ENCODE measurements around the gene ATF2.

ATF2 gene

GRCh38 chr2:175136334-175137215 is 31.4 kb downstream of the ATF2 start:
- no peak for DNase-seq (ENCODE audit: low read depth)
- in situ Hi-C loops (cut with HindIII; ENCODE audit: low sequenced_read_pairs): no loop called here

GRCh38 chr2:175135862-175136261 is 32.1 kb downstream of the ATF2 start:
- in situ Hi-C loops (cut with HindIII; ENCODE audit: low sequenced_read_pairs): no loop called here
- H3K4me3 ChIP-seq (ENCODE audit: low read depth, low read length): no peak overlapping the region
- TF ChIP-seq CTCF (IDR thresholded peaks at IDR 0.05; ENCODE audit: low read depth, low read length, missing control alignments): no peak
- no peak for DNase-seq (ENCODE audit: low read depth)

More at GRCh38 chr2:175136334-175137215, 31.4 kb downstream of the ATF2 start:
- no peak for TF ChIP-seq CTCF (IDR thresholded peaks at IDR 0.05; ENCODE audit: low read depth, low read length, missing control alignments)
- H3K4me3 ChIP-seq (ENCODE audit: low read depth, low read length): no peak overlapping the region

GRCh38 chr2:175135177-175135576 is 32.8 kb downstream of the ATF2 start:
- no peak for TF ChIP-seq CTCF (IDR thresholded peaks at IDR 0.05; ENCODE audit: low read depth, low read length, missing control alignments)
- no peak for DNase-seq (ENCODE audit: low read depth)
- in situ Hi-C loops (cut with HindIII; ENCODE audit: low sequenced_read_pairs): no loop called here
- H3K4me3 ChIP-seq (ENCODE audit: low read depth, low read length): no peak overlapping the region

- no peak for TF ChIP-seq CTCF (IDR thresholded peaks at IDR 0.05; ENCODE audit: low read depth, low read length, missing control alignments)
- H3K4me3 ChIP-seq (ENCODE audit: low read depth, low read length): no peak overlapping the region
- no peak for DNase-seq (ENCODE audit: low read depth)
- in situ Hi-C loops (cut with HindIII; ENCODE audit: low sequenced_read_pairs): no loop called here
Observed at GRCh38 chr2:175131252-175131651, 36.8 kb downstream of the ATF2 start.

GRCh38 chr2:175126661-175127060 is 41.3 kb downstream of the ATF2 start:
- no peak for TF ChIP-seq CTCF (IDR thresholded peaks at IDR 0.05; ENCODE audit: low read depth, low read length, missing control alignments)
- no peak overlapping the region for H3K4me3 ChIP-seq (ENCODE audit: low read depth, low read length)
- no peak for DNase-seq (ENCODE audit: low read depth)
- in situ Hi-C loops (cut with HindIII; ENCODE audit: low sequenced_read_pairs): no loop called here

GRCh38 chr2:175123254-175123653 is 44.7 kb downstream of the ATF2 start:
- TF ChIP-seq CTCF (IDR thresholded peaks at IDR 0.05; ENCODE audit: low read depth, low read length, missing control alignments): no peak
- no peak for DNase-seq (ENCODE audit: low read depth)
- no peak overlapping the region for H3K4me3 ChIP-seq (ENCODE audit: low read depth, low read length)
- in situ Hi-C loops (cut with HindIII; ENCODE audit: low sequenced_read_pairs): no loop called here
